Germinal center (tissue), 1 donor: Measurements from ENCODE around the gene BCAT1.

ENCODE experiments used
- DNase-seq: peaks from one replicate; pipeline ENCODE4 v3.0.0; 2012; ENCODE audit warnings: mixed read lengths, low spot score

BCAT1 gene, protein sequence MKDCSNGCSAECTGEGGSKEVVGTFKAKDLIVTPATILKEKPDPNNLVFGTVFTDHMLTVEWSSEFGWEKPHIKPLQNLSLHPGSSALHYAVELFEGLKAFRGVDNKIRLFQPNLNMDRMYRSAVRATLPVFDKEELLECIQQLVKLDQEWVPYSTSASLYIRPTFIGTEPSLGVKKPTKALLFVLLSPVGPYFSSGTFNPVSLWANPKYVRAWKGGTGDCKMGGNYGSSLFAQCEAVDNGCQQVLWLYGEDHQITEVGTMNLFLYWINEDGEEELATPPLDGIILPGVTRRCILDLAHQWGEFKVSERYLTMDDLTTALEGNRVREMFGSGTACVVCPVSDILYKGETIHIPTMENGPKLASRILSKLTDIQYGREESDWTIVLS

DNA sequence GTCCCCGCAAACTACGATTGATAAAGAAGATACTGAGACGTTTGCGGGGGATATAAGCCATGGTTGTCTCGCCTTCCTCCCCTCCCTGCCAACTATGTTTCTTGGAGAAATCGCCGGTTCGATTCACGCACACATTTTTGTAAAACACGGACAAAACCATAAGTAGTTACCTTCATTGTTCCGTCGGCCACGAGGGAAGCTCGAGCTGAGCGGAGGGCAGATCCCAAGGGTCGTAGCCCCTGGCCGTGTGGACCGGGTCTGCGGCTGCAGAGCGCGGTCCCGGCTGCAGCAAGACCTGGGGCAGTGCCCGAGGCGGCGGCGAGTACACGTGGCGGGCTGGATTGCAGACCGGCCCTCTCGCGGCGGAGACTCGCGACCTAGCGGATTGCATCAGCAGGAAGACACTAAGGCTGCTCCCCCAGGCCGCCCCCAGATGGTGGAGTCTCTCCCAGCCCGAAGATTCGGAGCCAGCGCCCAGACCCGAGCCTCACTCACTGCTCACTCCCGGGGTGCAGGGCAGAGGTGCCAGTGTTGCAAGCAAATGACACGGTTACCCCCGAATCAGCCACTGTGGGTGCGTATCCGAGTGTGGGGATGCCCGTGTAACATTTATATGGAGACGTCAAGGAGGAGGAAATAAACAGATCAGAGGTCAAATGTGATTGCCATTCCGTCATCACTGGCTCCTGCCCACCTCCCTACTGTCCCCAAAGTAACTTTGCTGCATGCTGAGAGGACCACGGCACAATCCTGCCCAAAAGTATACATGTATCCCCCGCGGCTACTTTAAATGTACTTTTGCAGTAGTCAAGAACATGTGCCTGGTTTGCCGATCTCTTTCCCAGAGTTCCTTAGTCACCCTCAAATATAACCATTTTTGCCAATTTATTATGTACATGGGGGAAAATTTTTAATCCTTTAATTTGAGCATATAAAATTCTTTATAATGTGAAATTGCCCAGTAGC is at the start of gene BCAT1:
BCAT1 (minus strand) TSS at position 345 of the 966 bp plus-strand sequence; CDS start at position 176, 169 bp downstream.
- DNase-seq, result peak; percentile 71

- peak; percentile 46 for DNase-seq
These were observed 49.2 kb upstream of the BCAT1 start for GRCh38 chr12:24997970-24998582.

DNA sequence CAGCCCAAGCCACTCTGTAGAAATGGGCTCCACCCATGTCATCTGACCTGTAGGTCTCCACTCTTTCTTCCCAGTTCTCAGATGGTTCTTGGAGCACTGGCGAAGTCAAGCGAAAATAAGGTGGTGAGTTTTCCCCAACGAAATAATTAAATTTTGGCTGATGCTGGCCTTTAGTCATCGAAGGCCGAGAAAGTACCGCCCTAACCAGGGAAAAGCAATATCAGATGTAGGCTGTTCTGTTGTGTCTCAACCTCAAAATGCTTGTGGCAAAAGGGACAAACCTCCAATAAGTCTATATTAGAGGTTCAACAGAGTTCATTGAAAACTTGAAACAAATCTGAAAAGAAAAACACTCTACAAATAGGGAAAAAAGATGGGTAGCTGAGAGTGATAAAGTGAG is 48.6 kb upstream of the BCAT1 start:
- no peak for DNase-seq

GRCh38 chr12:24996820-24997219 is 47.9 kb upstream of the BCAT1 start:
- no peak for DNase-seq

DNA sequence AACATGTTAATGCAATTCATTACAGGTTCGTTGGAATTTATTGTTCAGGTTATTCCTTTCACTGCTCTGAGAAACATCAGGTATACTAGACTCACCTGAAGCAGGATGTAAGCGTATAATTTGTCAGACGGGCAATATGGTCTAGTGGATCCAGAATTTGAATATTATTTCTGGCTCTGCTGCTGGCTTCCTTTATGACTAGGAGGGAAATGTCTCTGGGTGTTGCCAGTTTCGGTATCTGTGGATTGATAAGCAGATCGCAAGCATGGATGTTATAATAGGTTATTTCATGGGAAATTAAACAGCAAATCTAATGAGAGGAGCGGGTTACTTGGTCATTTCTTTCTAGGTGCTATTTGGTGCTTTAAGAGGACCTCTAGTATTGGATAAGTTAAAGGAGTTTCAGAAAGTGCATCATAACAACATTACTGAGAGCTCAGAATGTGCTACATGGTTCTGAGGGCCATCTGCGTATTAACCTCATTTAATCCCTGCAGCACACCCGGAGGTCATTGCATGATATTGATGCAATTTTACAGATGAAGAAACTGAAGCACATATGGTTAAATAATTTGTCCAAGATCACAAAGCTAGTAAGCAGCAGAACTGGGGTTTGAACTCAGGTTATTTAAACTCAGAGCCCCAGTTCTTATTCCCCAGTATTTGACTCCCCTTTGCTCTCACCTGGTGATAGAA is 47.3 kb upstream of the BCAT1 start:
- DNase-seq, result peak; percentile 53

DNA sequence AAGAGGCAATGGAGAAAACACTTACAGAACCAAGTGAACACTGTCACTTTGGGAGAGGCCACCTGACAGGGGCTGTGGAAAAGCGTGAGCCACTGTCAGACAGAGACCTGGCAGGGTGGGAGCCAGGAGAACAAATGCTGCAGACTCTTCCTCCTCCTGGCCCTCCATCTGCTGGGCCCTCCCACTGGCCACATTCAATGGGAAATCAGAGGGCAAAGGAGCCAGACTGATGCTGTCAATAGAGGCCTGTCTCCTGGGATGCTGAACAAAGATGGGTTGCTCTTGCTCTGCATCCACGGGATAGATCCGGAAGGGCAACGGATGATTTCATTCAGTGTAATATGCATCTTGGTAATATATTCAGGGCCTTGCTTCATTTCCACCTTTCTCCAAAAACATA is 44.9 kb upstream of the BCAT1 start:
- no peak for DNase-seq

DNA sequence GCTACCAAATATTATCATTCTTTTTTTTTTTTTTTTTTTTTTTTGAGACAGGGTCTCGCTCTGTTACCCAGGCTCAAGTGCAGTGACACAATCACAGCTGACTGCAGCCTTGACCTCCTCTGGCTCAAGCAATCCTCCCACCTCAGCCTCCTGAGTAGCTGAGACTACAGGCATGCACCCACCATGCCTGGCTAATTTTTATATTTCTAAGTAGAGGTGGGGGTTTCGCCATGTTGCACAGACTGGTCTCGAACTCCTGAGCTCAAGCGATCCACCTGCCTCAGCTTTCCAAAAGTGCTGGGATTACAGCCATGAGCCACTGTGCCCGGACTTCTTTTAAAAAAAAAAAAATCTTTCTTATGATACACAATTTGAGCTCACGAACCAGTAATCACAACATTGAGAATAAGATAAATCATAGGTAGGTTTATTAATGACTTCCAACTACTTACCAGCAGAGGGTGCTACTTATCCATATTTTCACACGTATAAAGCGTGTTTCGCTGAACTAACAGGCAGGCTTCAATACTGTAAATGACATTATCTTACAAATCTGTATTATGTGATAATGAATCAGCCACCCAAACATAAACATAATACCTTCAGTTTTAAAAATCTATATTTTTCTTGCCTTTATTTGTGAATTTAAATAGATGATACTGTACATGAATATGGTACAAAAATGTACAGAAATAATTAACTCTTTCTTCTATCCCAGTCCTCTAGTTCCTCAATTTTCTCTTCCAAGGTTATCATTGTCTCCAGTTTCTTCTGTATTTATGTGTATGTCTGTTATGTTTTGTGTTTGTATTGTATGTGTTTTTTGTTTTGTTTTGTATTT is 42.5 kb upstream of the BCAT1 start:
- peak; percentile 67 for DNase-seq

DNA sequence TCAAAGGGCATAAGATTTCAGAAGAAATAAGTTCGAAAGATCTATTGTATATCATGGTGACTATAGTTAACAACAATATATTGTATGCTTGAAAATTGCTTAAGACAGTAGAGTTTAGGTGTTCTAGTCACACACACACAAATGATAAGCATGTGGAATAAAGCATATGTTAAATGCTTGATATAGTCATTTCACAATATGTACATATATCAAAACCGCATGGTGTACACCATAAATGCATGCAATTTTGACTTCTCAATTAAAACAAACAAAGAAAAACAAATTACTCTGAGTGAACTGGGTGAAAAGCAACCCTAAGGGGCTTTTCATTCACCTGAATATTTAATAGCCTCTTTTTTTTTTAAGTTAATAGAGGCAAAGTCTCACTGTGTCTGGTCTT is 40.3 kb upstream of the BCAT1 start:
- no peak for DNase-seq

GRCh38 chr12:24982250-24982649 is 33.3 kb upstream of the BCAT1 start:
- DNase-seq, result no peak

GRCh38 chr12:24979976-24980730 is 31.3 kb upstream of the BCAT1 start:
- no peak for DNase-seq

DNA sequence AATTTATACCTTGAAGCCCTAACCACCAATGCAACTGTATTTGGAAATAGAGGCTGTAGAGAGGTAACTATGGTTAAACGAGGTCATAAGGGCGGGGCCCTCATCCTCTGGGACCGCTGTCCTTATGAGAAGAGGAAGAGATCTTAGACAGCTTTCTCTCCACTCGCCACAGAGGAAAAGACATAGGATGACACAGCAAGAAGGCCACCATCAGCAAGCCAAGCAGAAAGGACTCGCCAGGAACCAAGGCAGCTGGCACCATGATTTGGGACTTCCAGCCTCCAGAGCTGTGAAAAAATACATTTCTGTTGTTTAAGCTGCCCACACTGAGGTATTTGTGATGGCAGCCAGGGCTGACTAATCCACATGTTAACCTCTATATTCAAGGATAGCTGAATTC is 30.4 kb upstream of the BCAT1 start:
- no peak for DNase-seq

- no peak for DNase-seq
These were observed 28.8 kb upstream of the BCAT1 start for GRCh38 chr12:24977711-24978110.

- DNase-seq, result no peak
These were observed 28.2 kb upstream of the BCAT1 start for GRCh38 chr12:24977060-24977459.

DNA sequence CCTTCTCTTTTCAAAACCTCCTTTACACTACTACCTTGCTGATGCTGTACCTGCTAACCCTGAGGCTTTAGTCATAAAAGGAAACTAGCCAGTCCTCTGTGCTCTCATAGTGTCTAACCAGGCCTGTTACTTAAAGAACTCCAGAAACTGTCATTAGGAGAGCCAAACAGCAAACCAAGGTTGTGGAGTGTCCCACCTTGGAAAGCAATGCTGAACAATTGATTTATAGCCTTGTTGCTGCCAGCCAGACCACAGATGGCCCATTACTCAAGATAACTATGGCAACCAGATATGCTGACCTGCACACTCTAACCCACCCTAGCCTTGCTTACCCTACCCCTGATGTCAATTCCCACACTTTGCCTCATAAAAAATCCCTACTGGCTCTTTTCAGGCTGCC is 26.5 kb upstream of the BCAT1 start:
- no peak for DNase-seq

DNA sequence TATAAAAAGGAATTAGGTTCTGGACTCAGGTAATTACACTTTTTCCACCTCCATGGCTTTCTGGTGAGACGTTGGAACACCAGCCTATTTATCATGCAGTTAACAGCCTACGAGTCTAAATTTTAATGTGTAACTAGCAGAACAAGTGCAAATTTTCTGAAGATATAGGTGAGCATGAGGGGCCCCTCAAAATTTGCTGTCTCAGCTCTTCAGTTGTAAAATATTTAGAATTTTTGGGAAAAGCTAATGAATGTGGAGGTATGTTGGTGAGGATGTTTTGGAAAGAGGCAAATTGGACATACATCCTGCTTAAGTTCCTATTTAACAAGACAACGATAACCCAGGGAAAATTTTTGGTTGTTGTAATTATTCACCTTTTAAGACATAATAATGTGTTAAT is 25.3 kb upstream of the BCAT1 start:
- DNase-seq, result no peak

GRCh38 chr12:24972078-24972477 is 23.2 kb upstream of the BCAT1 start:
- DNase-seq, result no peak

DNA sequence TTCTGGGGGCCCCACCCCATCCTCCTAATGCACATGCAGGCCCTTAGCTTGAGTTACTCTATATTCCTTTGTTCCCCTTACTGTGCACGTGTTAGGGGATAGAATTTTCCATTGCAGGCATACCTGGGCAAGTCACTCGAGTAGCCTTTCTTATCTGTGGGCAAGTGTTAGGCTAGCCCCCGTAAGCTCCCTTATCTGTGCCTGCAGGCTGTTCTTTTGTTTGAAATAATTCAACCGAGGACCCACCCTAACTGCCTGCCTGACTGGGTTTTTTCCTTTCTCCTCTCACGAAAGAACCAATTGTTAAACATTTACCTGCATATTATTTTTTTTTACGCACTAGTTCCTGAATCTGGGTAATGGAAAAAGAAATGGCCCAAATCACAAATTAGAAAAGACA is 21.3 kb upstream of the BCAT1 start:
- DNase-seq, result no peak

DNA sequence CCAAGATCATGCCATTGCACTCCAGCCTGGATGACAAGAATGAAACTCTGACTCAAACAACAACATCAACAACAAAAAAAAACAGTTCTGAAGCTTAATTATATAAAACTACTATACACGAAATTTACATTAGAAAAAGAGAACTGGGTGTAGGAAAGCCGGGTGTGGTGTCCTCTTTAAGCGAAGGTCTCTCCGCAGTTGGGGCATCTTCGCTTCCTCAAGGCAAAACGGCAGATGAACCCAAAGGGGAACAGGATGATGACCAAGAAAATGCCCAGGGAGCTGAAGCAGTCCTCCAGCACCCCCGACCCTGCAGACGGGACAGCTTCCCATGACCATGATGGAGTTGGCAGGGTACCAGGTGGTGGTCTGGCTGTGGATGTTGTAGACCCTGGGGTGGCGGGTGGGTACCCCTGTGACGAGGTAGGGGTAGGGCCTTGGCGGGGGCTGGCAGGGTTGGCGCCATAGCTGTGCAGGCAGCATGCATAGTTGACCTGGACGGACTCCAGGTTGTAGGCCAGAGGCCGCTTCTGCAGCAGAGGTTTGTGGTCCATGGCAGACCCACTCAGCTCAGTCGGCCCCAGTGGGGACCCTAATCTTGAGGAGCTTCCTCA is 18.2 kb upstream of the BCAT1 start:
- DNase-seq, result no peak

DNA sequence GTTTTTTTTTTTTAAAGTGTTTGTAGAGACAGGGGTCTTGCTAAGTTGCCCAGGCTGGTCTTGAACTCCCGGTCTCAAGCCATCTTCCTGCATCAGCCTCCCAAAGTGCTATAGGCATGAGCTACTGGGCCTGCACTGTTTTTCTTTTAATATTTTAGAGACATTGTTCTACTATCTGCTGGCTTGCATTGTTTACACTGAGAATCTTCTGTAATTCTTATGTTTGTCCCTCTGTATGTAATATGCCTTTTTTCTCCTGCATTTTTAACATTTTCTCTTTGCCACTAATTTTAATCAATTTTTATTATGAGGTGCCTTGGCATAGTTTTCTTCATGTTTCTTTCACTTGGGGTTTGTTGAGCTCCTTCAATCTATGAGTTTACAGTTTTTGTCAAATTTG is 15.4 kb upstream of the BCAT1 start:
- DNase-seq, result no peak
